Duodenal mucosa (tissue), 2 donors: ENCODE data around the gene KCNC2.

Source experiments
- H3K27ac ChIP-seq: one replicate; pipeline ENCODE4 v1.7.0; 2013; ENCODE audit warnings: low read depth, low read length
- H3K27me3 ChIP-seq, 2 donors: one replicate each; pipeline ENCODE4 v1.7.0; 2013; ENCODE audit warnings: low read length in 2 of 2, control low read depth in 1 of 2; ENCODE audit not compliant: insufficient read depth in 2 of 2, control insufficient read depth in 1 of 2
- H3K36me3 ChIP-seq, 2 donors: one replicate each; pipeline ENCODE4 v1.7.0; 2013; ENCODE audit warnings: low read length in 2 of 2, control low read depth in 1 of 2; ENCODE audit not compliant: insufficient read depth in 2 of 2, control insufficient read depth in 1 of 2
- H3K4me1 ChIP-seq, 2 donors: one replicate each; pipeline ENCODE4 v1.7.0; 2013; ENCODE audit warnings: low read length in 2 of 2, control low read depth in 1 of 2; ENCODE audit not compliant: insufficient read depth in 2 of 2, control insufficient read depth in 1 of 2
- H3K4me3 ChIP-seq, 2 donors: one replicate each; pipeline ENCODE4 v1.7.0; 2013; ENCODE audit warnings: low read length in 2 of 2, low read depth in 1 of 2
- H3K9ac ChIP-seq, 2 donors: one replicate each; pipeline ENCODE4 v1.7.0; 2013; ENCODE audit warnings: low read length in 2 of 2, low read depth in 1 of 2
- H3K9me3 ChIP-seq, 2 donors: one replicate each; pipeline ENCODE4 v1.7.0; 2013; ENCODE audit warnings: low read length in 2 of 2, control low read depth in 1 of 2; ENCODE audit not compliant: control insufficient read depth in 1 of 2

Gene KCNC2

GRCh38 chr12:75170640-75171185 is 38.9 kb downstream of the KCNC2 start:
- no peaks in the 10 kb centered on the region for H3K4me1 ChIP-seq
- no peak overlapping the region for H3K4me3 ChIP-seq
- H3K27me3 ChIP-seq = no peaks in the 10 kb centered on the region
- H3K27ac ChIP-seq = no peak overlapping the region
- H3K9ac ChIP-seq = no peak overlapping the region
- H3K36me3 ChIP-seq = no peaks in the 10 kb centered on the region
- H3K9me3 ChIP-seq = no peaks in the 10 kb centered on the region

- Histone ChIP-seq H3K27me3 (no peaks in the 10 kb centered on the region), H3K36me3 (no peaks in the 10 kb centered on the region), H3K9me3 (no peaks in the 10 kb centered on the region), H3K4me1 (no peaks in the 10 kb centered on the region), H3K27ac (no peak overlapping the region), H3K9ac (no peak overlapping the region), H3K4me3 (no peak overlapping the region)
Measured at GRCh38 chr12:75162845-75163244, 46.8 kb downstream of the KCNC2 start.

DNA sequence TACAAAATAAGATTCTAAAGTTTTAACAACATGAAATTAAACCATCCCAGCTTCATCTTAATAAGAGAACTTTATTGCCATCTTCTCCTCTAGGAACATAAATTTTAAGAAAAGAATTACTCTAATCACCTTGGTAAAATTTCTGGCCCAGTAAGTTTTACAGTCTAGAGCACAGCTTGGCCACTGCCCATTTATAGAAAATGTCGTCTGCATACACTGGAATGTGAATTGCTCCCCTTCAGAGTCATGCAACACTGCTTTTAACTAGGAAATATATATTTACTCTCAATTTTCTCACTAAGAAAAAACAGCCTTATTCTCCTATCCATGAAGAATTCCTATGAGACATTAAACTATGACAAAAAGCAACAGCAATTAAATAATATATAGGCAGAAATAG is 48.2 kb downstream of the KCNC2 start:
- no peak overlapping the region for H3K27ac ChIP-seq
- H3K4me1 ChIP-seq = no peaks in the 10 kb centered on the region
- no peak overlapping the region for H3K4me3 ChIP-seq

GRCh38 chr12:75157385-75157784 is 52.3 kb downstream of the KCNC2 start:
- Histone ChIP-seq H3K36me3 (no peaks in the 10 kb centered on the region), H3K4me3 (no peak overlapping the region), H3K9ac (no peak overlapping the region), H3K27me3 (no peaks in the 10 kb centered on the region), H3K9me3 (no peaks in the 10 kb centered on the region), H3K4me1 (no peaks in the 10 kb centered on the region), H3K27ac (no peak overlapping the region)

More for the DNA sequence above, 48.2 kb downstream of the KCNC2 start:
- no peaks in the 10 kb centered on the region for H3K36me3 ChIP-seq
- no peaks in the 10 kb centered on the region for H3K9me3 ChIP-seq
- H3K9ac ChIP-seq = no peak overlapping the region
- H3K27me3 ChIP-seq = no peaks in the 10 kb centered on the region

- Histone ChIP-seq H3K9ac (no peak overlapping the region), H3K9me3 (no peaks in the 10 kb centered on the region), H3K27ac (no peak overlapping the region), H3K4me1 (no peaks in the 10 kb centered on the region), H3K27me3 (no peaks in the 10 kb centered on the region), H3K36me3 (no peaks in the 10 kb centered on the region), H3K4me3 (no peak overlapping the region)
Measured at GRCh38 chr12:75155962-75156361, 53.7 kb downstream of the KCNC2 start.

DNA sequence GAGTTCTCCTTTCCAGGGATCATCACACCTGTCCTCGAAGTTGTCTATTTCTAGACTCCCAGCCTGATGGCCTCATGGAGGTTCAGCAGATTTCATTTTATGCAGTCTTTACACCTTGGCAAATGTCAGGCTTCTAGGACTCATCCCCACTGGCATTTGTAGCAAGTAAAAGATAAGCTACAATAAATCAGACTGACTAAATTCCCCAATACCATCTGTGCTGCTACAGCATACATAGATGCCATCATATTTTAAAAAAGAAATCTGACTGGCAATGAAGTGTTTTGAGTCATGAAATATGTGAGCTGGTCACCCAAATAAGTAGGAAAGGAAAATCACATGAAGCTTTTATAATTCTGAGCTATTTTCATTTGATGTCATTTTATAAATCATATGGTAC is 55.3 kb downstream of the KCNC2 start:
- Histone ChIP-seq H3K27ac (no peak overlapping the region), H3K4me1 (no peaks in the 10 kb centered on the region), H3K36me3 (no peaks in the 10 kb centered on the region), H3K9ac (no peak overlapping the region), H3K27me3 (no peaks in the 10 kb centered on the region), H3K9me3 (no peaks in the 10 kb centered on the region), H3K4me3 (no peak overlapping the region)

GRCh38 chr12:75139196-75139595 is 70.4 kb downstream of the KCNC2 start:
- H3K9ac ChIP-seq = no peak overlapping the region
- H3K36me3 ChIP-seq = no peaks in the 10 kb centered on the region
- H3K4me1 ChIP-seq = no peaks in the 10 kb centered on the region
- H3K27ac ChIP-seq = no peak overlapping the region
- no peaks in the 10 kb centered on the region for H3K9me3 ChIP-seq
- H3K4me3 ChIP-seq = no peak overlapping the region
- no peaks in the 10 kb centered on the region for H3K27me3 ChIP-seq

DNA sequence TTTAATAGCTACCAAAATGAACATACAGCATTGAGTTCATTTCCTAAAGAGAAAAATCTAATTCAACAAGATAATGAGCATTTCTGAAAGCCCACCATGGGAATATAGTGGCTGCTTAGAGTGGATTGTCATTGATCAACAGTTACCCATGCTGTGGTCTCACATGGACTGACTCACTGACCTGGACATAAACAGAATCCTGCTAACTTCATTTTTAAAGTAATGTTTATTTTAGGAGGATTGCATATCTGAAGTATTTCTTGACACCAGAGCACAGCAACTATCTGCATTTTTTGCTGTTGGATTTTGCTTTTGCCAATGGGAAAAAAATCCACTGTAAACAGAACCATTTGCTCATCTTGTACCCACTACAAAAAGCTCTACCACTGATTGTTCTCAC is 71.7 kb downstream of the KCNC2 start:
- Histone ChIP-seq H3K27ac (no peak overlapping the region), H3K9me3 (no peaks in the 10 kb centered on the region), H3K27me3 (no peaks in the 10 kb centered on the region), H3K4me3 (no peak overlapping the region), H3K4me1 (no peaks in the 10 kb centered on the region), H3K9ac (no peak overlapping the region), H3K36me3 (no peaks in the 10 kb centered on the region)

GRCh38 chr12:75135026-75135425 is 74.6 kb downstream of the KCNC2 start:
- no peaks in the 10 kb centered on the region for H3K9me3 ChIP-seq
- H3K36me3 ChIP-seq = no peaks in the 10 kb centered on the region
- no peak overlapping the region for H3K4me3 ChIP-seq

DNA sequence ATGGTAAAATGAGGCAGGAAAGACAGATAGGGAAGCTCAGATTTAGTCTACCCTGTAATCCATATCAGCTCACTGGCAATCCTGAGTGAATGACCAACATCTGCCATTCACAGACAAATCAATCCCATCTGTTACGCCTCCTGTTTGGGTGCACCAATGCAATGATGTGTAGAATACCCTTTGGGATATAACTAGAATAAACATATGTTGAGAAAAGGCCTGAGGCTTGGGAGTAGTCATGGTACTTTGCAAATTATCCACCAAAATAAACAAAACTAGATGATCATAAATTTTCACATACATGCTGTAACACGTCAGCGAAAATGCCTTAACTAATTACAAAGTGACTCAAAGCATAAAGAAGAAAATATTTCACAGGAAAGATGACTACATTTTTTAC is 78.8 kb downstream of the KCNC2 start:
- H3K4me1 ChIP-seq = no peaks in the 10 kb centered on the region
- H3K9ac ChIP-seq = no peak overlapping the region
- no peak overlapping the region for H3K27ac ChIP-seq
- no peaks in the 10 kb centered on the region for H3K9me3 ChIP-seq
- H3K36me3 ChIP-seq = no peaks in the 10 kb centered on the region
- no peaks in the 10 kb centered on the region for H3K27me3 ChIP-seq
- no peak overlapping the region for H3K4me3 ChIP-seq

More at GRCh38 chr12:75135026-75135425, 74.6 kb downstream of the KCNC2 start:
- Histone ChIP-seq H3K27me3 (no peaks in the 10 kb centered on the region), H3K9ac (no peak overlapping the region), H3K4me1 (no peaks in the 10 kb centered on the region), H3K27ac (no peak overlapping the region)

DNA sequence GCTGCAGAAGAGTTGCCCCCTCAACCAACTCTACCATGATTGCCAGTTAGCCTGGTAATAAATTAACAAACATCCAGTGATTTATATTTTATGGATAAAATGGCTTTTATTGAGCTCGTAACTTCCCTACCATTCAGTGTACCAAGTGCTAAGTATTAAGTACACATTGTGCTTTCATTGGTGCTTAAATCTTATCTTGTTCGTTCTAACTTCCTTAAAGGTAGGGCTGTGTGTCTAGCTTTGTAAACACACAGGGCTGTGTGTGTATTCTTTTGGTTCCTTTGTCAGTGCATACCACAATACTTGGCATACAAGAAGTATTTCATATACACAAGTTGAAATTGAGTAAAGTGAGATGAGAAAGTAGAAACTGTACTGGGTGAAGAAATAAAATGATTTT is 80.4 kb downstream of the KCNC2 start:
- Histone ChIP-seq H3K9ac (no peak overlapping the region), H3K27me3 (no peaks in the 10 kb centered on the region), H3K4me3 (no peak overlapping the region), H3K36me3 (no peaks in the 10 kb centered on the region), H3K27ac (no peak overlapping the region), H3K9me3 (no peaks in the 10 kb centered on the region), H3K4me1 (no peaks in the 10 kb centered on the region)
